Measurements from ENCODE around the gene NOP14. TPM values are rescaled to one million over a fixed set of nuclear protein-coding genes. Genes with fewer than 3 reads are reported as not detected.

The NOP14 gene
- total and polyA plus RNA-seq, 2 of the 8 experiments (the other 6 are each of a cell fraction or from before 2014, with no cell fraction given) = 8.6 to 45.3 TPM

DNA sequence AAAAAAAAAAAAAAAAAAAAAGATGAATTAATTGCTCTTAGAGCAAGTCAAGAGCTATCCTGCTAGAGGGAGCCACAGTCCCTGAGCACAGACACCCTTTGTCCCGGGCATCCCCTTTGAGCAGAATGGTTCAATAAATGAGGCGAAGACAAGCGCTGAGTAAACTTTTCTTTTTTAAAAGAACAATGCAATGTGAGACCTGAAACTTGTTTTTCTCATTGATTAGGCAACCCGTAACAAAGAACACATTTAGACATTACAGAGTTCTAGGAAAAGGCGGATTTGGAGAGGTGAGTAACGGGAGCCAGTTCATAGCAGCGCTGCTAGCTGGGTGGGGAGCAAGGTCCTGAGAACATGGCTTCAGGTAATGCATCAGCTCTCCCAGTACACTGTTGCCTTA is 46.2 kb upstream of the NOP14 start:
- H3K4me3 ChIP-seq (ENCODE audit: extremely low read depth in 1 of 4, insufficient read depth in 2 of 4, low read depth in 3 of 4, low read length in 4 of 4) = no peak overlapping the region
- no peak overlapping the region for H4K8ac ChIP-seq (ENCODE audit: extremely low read depth, insufficient read depth, low read length)
- H3K23ac ChIP-seq (ENCODE audit: insufficient read length) = no peak overlapping the region
- no peak for DNase-seq (ENCODE audit: low read depth in 1 of 2, low spot score in 2 of 2)
- H3K79me1 ChIP-seq (ENCODE audit: low read depth, low read length) = no peaks in the 10 kb centered on the region
- no peaks in the 10 kb centered on the region for H4K20me1 ChIP-seq (replicated peaks in 1 of 2; ENCODE audit: control insufficient read depth in 1 of 2, insufficient read depth in 2 of 2, low read length in 2 of 2)
- no peak overlapping the region for H2BK5ac ChIP-seq (ENCODE audit: low read depth, low read length)
- H3K23me2 ChIP-seq (ENCODE audit: low read depth, low read length) = no peaks in the 10 kb centered on the region
- H2AK5ac ChIP-seq (ENCODE audit: low read depth, low read length) = no peak overlapping the region
- POLR2A ChIA-PET (ENCODE audit: partially characterized antibody) = interaction anchor here (0.6 to 0.9 kb wide), 3 partner anchors 36 to 66 kb away, joined by 3 to 4 read pairs (median 3); partner anchors contain the start of gene GRK4
- H3K79me2 ChIP-seq (ENCODE audit: control insufficient read depth in 1 of 2, insufficient read depth in 2 of 2, low read length in 2 of 2) = no peaks in the 10 kb centered on the region
- H2BK20ac ChIP-seq (ENCODE audit: low read length) = no peak overlapping the region
- no peak overlapping the region for H2BK12ac ChIP-seq (ENCODE audit: low read depth, low read length)
- no peak overlapping the region for H3K56ac ChIP-seq (replicated peaks; ENCODE audit: insufficient read length, low read depth, low read length)
- no peak overlapping the region for H3K4me2 ChIP-seq (ENCODE audit: insufficient read depth in 1 of 2, low read depth in 2 of 2, low read length in 2 of 2)
- H3K4me1 ChIP-seq (replicated peaks in 1 of 4; ENCODE audit: control insufficient read depth in 3 of 4, insufficient read depth in 4 of 4, low read length in 3 of 4) = no peaks in the 10 kb centered on the region
- no peak overlapping the region for H3K4ac ChIP-seq (replicated peaks; ENCODE audit: insufficient read length, low read depth, low read length)
- CTCF ChIA-PET (ENCODE audit: partially characterized antibody) = interaction anchor here (0.6 to 7.4 kb wide), 11 partner anchors 10 to 561 kb away, joined by 3 to 89 read pairs (median 4); no protein-coding TSS in a partner anchor
- no peaks in the 10 kb centered on the region for H3K9me3 ChIP-seq (ENCODE audit: insufficient read depth in 2 of 2, low read depth in 1 of 2, low read length in 1 of 2)
- no peak overlapping the region for H2BK120ac ChIP-seq (replicated peaks; ENCODE audit: low read depth, low read length)
- no peaks in the 10 kb centered on the region for H3K27me3 ChIP-seq (replicated peaks in 1 of 4; ENCODE audit: control insufficient read depth in 3 of 4, extremely low read depth in 1 of 4, insufficient read depth in 3 of 4, low read length in 3 of 4)
- H4K5ac ChIP-seq (ENCODE audit: insufficient read length, low read depth, low read length) = no peak overlapping the region
- H3K9ac ChIP-seq (replicated peaks in 1 of 4; ENCODE audit: extremely low read depth in 1 of 4, low read depth in 3 of 4, low read length in 3 of 4) = no peak overlapping the region
- H3K27ac ChIP-seq (ENCODE audit: low read depth, low read length) = no peak overlapping the region
- H3K18ac ChIP-seq (ENCODE audit: extremely low read depth, low read length) = no peak overlapping the region
- WGBS, 2 experiments (ENCODE audit: extremely low coverage in 1 of 2, insufficient coverage in 1 of 2, insufficient read length in 1 of 2, insufficient replicate concordance in 2 of 2, low coverage in 1 of 2, low lambda C conversion rate in 2 of 2, missing lambda C conversion rate in 1 of 2) = 83% methylated on average over 7 of the region's 7 CpGs; no CpG with 5 or more reads in 1 of the 2 experiments
- FAIRE-seq = no peak
- H2AFZ ChIP-seq (ENCODE audit: low read length) = no peak overlapping the region
- H2BK15ac ChIP-seq (ENCODE audit: low read length) = no peak overlapping the region
- no peak overlapping the region for H3K14ac ChIP-seq (ENCODE audit: insufficient read length)
- no peaks in the 10 kb centered on the region for H3K36me3 ChIP-seq (ENCODE audit: control insufficient read depth in 2 of 4, insufficient read depth in 4 of 4, low read length in 3 of 4)
- H4K91ac ChIP-seq (replicated peaks; ENCODE audit: insufficient read length, low read length) = no peak overlapping the region
- TF ChIP-seq RAD21 (IDR thresholded peaks at IDR 0.05 in 1 of 2, conservative IDR thresholded peaks at IDR 0.05 in 1 of 2; ENCODE audit: low read depth in 2 of 2, low read length in 2 of 2) (peak; percentile 49 to 51; a peak in 3 of 4 replicates), HDAC6 (IDR thresholded peaks at IDR 0.05; ENCODE audit: low read depth, low read length) (no peak), KDM1A (IDR thresholded peaks at IDR 0.05; ENCODE audit: borderline replicate concordance, low read length) (no peak), BRCA1 (IDR thresholded peaks at IDR 0.05; ENCODE audit: low read depth, low read length) (no peak), SAP30 (IDR thresholded peaks at IDR 0.05; ENCODE audit: insufficient read depth, insufficient replicate concordance, low read length) (no peak), CTBP2 (IDR thresholded peaks at IDR 0.05; ENCODE audit: borderline replicate concordance, insufficient read depth, insufficient read length, low read length) (no peak), TAF1 (IDR thresholded peaks at IDR 0.05; ENCODE audit: low read depth, low read length) (no peak), RXRA (IDR thresholded peaks at IDR 0.05; ENCODE audit: insufficient read depth, low read depth, low read length) (no peak), EZH2 (IDR thresholded peaks at IDR 0.05; ENCODE audit: low read depth, low read length, severe bottlenecking) (no peak)
- TF ChIP-seq, protein P1, sequence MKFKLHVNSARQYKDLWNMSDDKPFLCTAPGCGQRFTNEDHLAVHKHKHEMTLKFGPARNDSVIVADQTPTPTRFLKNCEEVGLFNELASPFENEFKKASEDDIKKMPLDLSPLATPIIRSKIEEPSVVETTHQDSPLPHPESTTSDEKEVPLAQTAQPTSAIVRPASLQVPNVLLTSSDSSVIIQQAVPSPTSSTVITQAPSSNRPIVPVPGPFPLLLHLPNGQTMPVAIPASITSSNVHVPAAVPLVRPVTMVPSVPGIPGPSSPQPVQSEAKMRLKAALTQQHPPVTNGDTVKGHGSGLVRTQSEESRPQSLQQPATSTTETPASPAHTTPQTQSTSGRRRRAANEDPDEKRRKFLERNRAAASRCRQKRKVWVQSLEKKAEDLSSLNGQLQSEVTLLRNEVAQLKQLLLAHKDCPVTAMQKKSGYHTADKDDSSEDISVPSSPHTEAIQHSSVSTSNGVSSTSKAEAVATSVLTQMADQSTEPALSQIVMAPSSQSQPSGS (IDR thresholded peaks at IDR 0.05; ENCODE audit: low read length) = no peak
